Measurements from ENCODE around the gene RELN.

RELN gene

DNA sequence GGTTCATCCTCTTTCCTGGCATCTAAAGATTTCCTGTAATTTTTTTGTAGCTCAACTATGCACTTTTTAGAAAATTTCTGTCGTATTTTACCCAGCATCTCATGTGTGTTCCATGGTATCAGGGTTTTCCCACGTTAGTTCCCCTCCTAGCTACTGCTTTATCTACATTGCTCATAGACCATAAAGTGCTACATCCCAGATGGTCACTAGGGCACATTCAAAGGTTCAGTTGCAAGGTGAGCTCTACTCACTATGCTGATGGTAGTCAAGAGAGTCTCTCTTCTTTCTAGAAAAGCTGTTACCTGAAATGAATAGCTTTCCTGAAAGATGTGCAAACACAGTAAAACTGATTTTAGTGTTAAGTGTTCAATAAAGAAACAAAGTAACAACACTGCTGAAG is 33.5 kb downstream of the RELN start:
- TF ChIP-seq, protein P1, sequence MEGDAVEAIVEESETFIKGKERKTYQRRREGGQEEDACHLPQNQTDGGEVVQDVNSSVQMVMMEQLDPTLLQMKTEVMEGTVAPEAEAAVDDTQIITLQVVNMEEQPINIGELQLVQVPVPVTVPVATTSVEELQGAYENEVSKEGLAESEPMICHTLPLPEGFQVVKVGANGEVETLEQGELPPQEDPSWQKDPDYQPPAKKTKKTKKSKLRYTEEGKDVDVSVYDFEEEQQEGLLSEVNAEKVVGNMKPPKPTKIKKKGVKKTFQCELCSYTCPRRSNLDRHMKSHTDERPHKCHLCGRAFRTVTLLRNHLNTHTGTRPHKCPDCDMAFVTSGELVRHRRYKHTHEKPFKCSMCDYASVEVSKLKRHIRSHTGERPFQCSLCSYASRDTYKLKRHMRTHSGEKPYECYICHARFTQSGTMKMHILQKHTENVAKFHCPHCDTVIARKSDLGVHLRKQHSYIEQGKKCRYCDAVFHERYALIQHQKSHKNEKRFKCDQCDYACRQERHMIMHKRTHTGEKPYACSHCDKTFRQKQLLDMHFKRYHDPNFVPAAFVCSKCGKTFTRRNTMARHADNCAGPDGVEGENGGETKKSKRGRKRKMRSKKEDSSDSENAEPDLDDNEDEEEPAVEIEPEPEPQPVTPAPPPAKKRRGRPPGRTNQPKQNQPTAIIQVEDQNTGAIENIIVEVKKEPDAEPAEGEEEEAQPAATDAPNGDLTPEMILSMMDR (conservative IDR thresholded peaks at IDR 0.05; ENCODE audit: low read length) = no peak
- no peak for TF ChIP-seq EZH2phosphoT487 (IDR thresholded peaks at IDR 0.05; ENCODE audit: borderline replicate concordance)
- no peaks in the 10 kb centered on the region for H3K9me2 ChIP-seq (replicated peaks; ENCODE audit: low read depth, low read length)
- H2AFZ ChIP-seq (ENCODE audit: low read length) = no peak overlapping the region
- no peaks in the 10 kb centered on the region for H3K79me2 ChIP-seq (ENCODE audit: insufficient read depth, low read length)
- H3K36me3 ChIP-seq (ENCODE audit: insufficient read depth, low read length) = no peaks in the 10 kb centered on the region
- no peaks in the 10 kb centered on the region for H3K9me3 ChIP-seq (ENCODE audit: insufficient read depth, low read depth, low read length)
- no peaks in the 10 kb centered on the region for H4K20me1 ChIP-seq (ENCODE audit: insufficient read depth, low read length, poor library complexity, severe bottlenecking)
- H3F3A ChIP-seq (ENCODE audit: low read depth) = no peaks in the 10 kb centered on the region
- no peak overlapping the region for H3K4me3 ChIP-seq (ENCODE audit: low read length, poor library complexity, severe bottlenecking)
- no peak overlapping the region for H3K4me2 ChIP-seq (ENCODE audit: low read depth, low read length, poor library complexity, severe bottlenecking)
- no peaks in the 10 kb centered on the region for H3K27me3 ChIP-seq (ENCODE audit: insufficient read depth, low read length, poor library complexity, severe bottlenecking)
- H3K4me1 ChIP-seq (ENCODE audit: insufficient read depth, low read length, poor library complexity, severe bottlenecking) = no peaks in the 10 kb centered on the region
- no peak overlapping the region for H3K9ac ChIP-seq (ENCODE audit: low read depth, low read length, poor library complexity, severe bottlenecking)

DNA sequence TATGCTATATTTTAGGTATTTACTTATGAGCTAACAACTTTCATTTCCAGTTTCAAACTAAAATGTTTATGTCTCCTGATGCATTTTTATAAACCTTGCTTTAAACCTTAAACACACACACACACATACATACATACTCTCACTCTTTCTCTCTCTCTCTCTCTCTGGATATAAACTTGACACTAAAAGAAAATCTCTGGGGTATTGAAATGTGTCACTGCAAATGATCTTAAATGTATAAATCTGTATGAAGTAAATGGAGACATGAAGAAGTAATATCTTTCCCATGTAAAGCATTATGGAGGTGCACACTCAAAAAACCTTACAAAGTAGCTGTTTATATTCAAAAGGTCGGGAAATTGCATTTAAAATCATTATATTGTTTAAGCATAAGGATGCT is 37.0 kb downstream of the RELN start:
- no peaks in the 10 kb centered on the region for H3K79me2 ChIP-seq (ENCODE audit: insufficient read depth, low read length)
- no peak overlapping the region for H3K9ac ChIP-seq (ENCODE audit: low read depth, low read length, poor library complexity, severe bottlenecking)
- no peak overlapping the region for H3K4me3 ChIP-seq (ENCODE audit: low read length, poor library complexity, severe bottlenecking)
- TF ChIP-seq, protein P1 (conservative IDR thresholded peaks at IDR 0.05; ENCODE audit: low read length) = no peak
- TF ChIP-seq EZH2phosphoT487 (IDR thresholded peaks at IDR 0.05; ENCODE audit: borderline replicate concordance) = no peak
- H3K4me2 ChIP-seq (ENCODE audit: low read depth, low read length, poor library complexity, severe bottlenecking) = no peak overlapping the region
- no peaks in the 10 kb centered on the region for H3K9me2 ChIP-seq (replicated peaks; ENCODE audit: low read depth, low read length)
- H3F3A ChIP-seq (ENCODE audit: low read depth) = no peaks in the 10 kb centered on the region
- H3K4me1 ChIP-seq (ENCODE audit: insufficient read depth, low read length, poor library complexity, severe bottlenecking) = no peaks in the 10 kb centered on the region
- no peaks in the 10 kb centered on the region for H3K27me3 ChIP-seq (ENCODE audit: insufficient read depth, low read length, poor library complexity, severe bottlenecking)
- H3K36me3 ChIP-seq (ENCODE audit: insufficient read depth, low read length) = no peaks in the 10 kb centered on the region
- H2AFZ ChIP-seq (ENCODE audit: low read length) = no peak overlapping the region
- no peaks in the 10 kb centered on the region for H3K9me3 ChIP-seq (ENCODE audit: insufficient read depth, low read depth, low read length)
- no peaks in the 10 kb centered on the region for H4K20me1 ChIP-seq (ENCODE audit: insufficient read depth, low read length, poor library complexity, severe bottlenecking)

DNA sequence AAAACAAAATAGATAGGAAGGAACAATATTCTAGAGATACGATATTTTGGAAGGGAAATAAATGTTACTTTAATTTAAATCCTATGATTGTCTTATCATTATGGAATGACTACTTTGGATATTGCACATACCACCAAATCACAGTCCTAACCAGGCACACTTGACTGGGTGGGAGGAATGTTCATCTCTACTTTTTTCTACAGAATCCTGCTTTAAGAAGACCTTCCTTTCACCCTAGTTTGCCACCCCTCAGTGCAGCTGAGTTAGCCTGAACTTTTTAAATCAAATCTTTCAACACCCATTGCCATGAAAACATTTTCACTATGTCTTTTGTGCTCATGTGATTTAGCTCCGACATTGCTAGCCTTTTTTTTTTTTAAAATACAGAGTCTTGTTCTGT is 38.1 kb downstream of the RELN start:
- Histone ChIP-seq H3K4me3 (ENCODE audit: low read length, poor library complexity, severe bottlenecking) (no peak overlapping the region), H3K27me3 (ENCODE audit: insufficient read depth, low read length, poor library complexity, severe bottlenecking) (no peaks in the 10 kb centered on the region), H4K20me1 (ENCODE audit: insufficient read depth, low read length, poor library complexity, severe bottlenecking) (no peaks in the 10 kb centered on the region), H3K79me2 (ENCODE audit: insufficient read depth, low read length) (no peaks in the 10 kb centered on the region), H3K9me3 (ENCODE audit: insufficient read depth, low read depth, low read length) (no peaks in the 10 kb centered on the region), H3F3A (ENCODE audit: low read depth) (no peaks in the 10 kb centered on the region), H3K4me2 (ENCODE audit: low read depth, low read length, poor library complexity, severe bottlenecking) (no peak overlapping the region), H3K9ac (ENCODE audit: low read depth, low read length, poor library complexity, severe bottlenecking) (no peak overlapping the region), H3K4me1 (ENCODE audit: insufficient read depth, low read length, poor library complexity, severe bottlenecking) (no peaks in the 10 kb centered on the region), H3K36me3 (ENCODE audit: insufficient read depth, low read length) (no peaks in the 10 kb centered on the region), H2AFZ (ENCODE audit: low read length) (no peak overlapping the region), H3K9me2 (replicated peaks; ENCODE audit: low read depth, low read length) (no peaks in the 10 kb centered on the region)
- no peak for TF ChIP-seq EZH2phosphoT487 (IDR thresholded peaks at IDR 0.05; ENCODE audit: borderline replicate concordance)
- TF ChIP-seq, protein P1 (conservative IDR thresholded peaks at IDR 0.05; ENCODE audit: low read length) = no peak
